AG10803 (cell line): ENCODE measurements around the gene NRSN1.

ENCODE experiments used
- DNase-seq: peaks from one replicate; pipeline ENCODE4 v3.0.0; 2010; ENCODE audit warnings: low read depth
- H3K4me3 ChIP-seq: 2 replicates; pipeline ENCODE4 v1.5.1; 2011; ENCODE audit warnings: mild to moderate bottlenecking, low read length, control low read depth
- CTCF ChIP-seq: conservative IDR thresholded peaks from 2 replicates; pipeline ENCODE4 v1.5.1; 2011; ENCODE audit warnings: mild to moderate bottlenecking, low read length, control low read depth, inconsistent platforms

Gene NRSN1

GRCh38 chr6:24148154-24148570, 22.1 kb downstream of the NRSN1 start:
- no peak overlapping the region for H3K4me3 ChIP-seq
- no peak for DNase-seq
- no peak for TF ChIP-seq CTCF

- no peak for TF ChIP-seq CTCF
- no peak for DNase-seq
- no peak overlapping the region for H3K4me3 ChIP-seq
Observed at GRCh38 chr6:24148684-24149083, 22.7 kb downstream of the NRSN1 start.

- no peak for DNase-seq
- no peak overlapping the region for H3K4me3 ChIP-seq
- TF ChIP-seq CTCF: no peak
Observed at GRCh38 chr6:24149296-24149695, 23.3 kb downstream of the NRSN1 start.

- DNase-seq: no peak
- no peak overlapping the region for H3K4me3 ChIP-seq
- TF ChIP-seq CTCF: no peak
Observed at GRCh38 chr6:24149836-24150235, 23.8 kb downstream of the NRSN1 start.

- no peak for TF ChIP-seq CTCF
- no peak overlapping the region for H3K4me3 ChIP-seq
- DNase-seq: no peak
Observed at GRCh38 chr6:24152014-24152413, 26.0 kb downstream of the NRSN1 start.

GRCh38 chr6:24154121-24154520, 28.1 kb downstream of the NRSN1 start:
- TF ChIP-seq CTCF: no peak
- DNase-seq: no peak
- no peak overlapping the region for H3K4me3 ChIP-seq

GRCh38 chr6:24157886-24158285, 31.9 kb downstream of the NRSN1 start:
- no peak for DNase-seq
- no peak overlapping the region for H3K4me3 ChIP-seq
- no peak for TF ChIP-seq CTCF
